CD1c-positive myeloid dendritic cell (primary cell): Measurements from ENCODE around the gene CIDEA.
"Not testable (repeated sequence)": the region's sequence is repeated elsewhere in the genome, so short reads cannot be mapped to it uniquely, and the experiment has no call there.

Experiments
- DNase-seq: peaks from one replicate; pipeline ENCODE4 v3.0.0-alpha.2; 2016; ENCODE audit errors: extremely low spot score

CIDEA gene, protein sequence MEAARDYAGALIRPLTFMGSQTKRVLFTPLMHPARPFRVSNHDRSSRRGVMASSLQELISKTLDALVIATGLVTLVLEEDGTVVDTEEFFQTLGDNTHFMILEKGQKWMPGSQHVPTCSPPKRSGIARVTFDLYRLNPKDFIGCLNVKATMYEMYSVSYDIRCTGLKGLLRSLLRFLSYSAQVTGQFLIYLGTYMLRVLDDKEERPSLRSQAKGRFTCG

GRCh38 chr18:12254136-12254819, at the start of gene CIDEA:
Gene CIDEA (plus strand): TSS chr18:12254361. CDS start chr18:12254384, 23 bp downstream.
- no peak for DNase-seq

DNA sequence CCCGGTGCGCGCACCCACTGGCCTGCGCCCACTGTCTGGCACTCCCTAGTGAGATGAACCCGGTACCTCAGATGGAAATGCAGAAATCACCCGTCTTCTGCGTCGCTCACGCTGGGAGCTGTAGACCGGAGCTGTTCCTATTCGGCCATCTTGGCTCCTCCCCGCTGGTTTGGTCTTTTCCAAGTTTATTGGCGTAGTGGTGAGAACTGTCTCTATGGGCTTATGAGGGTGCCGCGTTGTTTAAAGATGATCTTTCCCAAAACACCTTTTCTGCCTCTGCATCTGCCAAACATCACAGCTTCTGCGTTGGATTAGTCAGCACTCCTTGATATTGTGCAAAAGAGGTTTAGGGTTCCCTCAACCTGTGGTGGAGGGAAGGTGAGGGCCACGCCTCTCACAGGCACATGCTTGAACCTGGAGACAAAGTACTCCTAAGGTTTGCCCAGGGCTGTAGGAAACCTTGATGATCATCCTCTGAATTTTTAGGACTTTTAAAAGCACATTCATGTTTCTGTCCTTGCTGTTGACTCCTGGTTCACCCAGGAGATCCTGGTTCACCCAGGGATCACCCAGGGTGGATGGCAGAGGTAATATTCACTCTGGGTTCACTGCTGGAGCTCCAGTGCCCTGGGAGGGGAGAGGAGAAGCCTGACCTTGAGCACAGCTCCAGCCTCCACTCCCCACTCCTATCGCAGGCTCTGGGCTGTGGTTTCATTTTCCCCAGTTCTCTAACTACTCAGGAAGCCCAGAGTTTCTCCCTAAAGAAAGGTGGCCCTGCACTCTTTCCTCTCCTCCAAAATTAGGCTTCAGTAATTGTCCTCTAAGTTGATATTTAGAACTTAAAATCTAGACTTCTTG, 45.6 kb upstream of the CIDEA start:
- not testable (repeated sequence) for DNase-seq

- not testable (repeated sequence) for DNase-seq
Measured at GRCh38 chr18:12212308-12212707, 41.9 kb upstream of the CIDEA start.

DNA sequence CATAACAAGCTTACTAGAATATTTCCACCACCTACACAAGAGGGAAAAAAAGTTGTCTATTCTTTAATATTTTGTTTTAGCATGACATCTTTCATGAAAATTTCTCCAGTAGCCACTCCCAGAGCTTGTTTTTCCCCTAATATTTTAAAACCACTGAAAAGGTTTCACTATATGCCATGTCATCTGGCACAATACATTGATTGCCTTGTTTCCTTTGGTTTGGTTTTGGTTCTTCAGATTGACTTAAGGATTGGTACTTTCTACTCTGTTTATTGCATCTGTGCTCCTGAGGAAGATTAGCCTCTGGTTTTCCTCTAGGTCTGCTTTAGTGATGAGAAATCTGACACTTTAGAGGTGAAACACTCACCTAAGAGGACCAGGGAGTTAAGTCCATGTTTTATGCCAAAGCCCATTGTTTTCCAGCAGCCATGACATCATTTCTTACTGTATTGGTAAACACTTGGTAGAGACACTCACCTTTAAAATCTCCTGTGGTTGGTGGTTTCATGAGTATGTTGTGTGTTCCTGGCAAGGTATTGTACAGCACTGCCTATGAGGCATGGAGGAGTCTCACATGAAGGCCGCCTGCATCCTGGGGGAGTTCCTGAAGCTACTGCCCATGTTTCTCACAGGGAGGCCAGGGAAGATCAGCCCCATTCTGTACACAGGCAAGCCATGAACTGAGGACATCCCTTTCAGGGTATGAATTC, 39.7 kb upstream of the CIDEA start:
- not testable (repeated sequence) for DNase-seq

DNA sequence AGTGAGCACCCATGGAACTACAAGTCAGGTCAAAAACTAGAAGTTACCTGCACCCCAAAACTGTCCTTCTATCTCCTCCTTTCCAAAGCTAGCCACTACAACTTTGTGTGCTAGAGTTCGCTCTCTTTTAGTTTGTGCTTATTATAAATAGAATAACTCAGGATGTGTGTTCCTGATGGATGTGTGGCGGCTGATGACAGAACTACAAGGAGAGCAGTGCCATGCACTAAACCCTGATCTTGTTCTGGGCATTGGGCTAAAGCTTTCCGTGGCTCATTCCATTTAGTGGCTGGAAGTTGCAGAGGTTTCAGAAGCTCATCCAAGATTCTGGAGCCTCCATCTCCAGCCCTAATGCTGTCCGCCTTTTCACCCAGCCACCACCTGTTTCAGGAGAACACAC, 37.7 kb upstream of the CIDEA start:
- not testable (repeated sequence) for DNase-seq

DNA sequence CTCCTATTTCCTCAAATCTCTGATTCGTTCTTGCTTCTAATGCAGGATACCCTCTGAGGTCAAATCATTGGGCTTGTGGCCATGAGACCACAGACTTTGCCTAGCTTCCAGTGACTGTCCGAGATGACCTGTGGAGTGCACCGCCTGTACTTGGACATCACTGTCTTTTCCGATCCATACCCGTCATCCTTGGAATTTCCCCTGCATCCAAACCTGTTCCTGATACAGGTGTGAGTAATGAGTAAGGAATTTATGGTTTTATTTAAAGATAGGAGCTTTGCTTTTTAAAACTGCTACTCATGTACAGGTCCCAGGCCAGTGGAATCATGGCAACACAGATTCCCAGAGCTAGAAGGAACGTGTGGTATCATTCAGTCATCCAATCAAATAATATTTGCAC, 35.6 kb upstream of the CIDEA start:
- not testable (repeated sequence) for DNase-seq

DNA sequence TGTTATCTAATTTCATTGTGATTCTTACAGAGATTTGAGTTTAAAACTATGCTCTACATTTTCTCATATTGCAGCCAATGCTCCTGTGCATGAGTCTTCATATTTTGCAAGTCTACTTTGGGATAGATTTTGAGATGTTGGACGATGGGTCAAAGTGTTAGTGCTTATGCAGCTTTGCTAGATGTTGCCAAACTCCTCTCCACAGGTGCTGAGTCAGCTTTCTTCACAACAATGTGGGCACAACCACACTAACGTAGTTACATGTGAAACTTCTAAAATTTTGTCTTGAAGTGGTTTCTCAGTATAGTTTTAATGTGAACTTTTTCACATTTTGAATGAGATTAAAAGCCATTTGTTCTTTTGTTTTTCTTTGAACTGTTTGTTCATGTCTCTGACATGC, 32.1 kb upstream of the CIDEA start:
- DNase-seq = not testable (repeated sequence)

- not testable (repeated sequence) for DNase-seq
Measured at GRCh38 chr18:12223326-12223725, 30.8 kb upstream of the CIDEA start.

DNA sequence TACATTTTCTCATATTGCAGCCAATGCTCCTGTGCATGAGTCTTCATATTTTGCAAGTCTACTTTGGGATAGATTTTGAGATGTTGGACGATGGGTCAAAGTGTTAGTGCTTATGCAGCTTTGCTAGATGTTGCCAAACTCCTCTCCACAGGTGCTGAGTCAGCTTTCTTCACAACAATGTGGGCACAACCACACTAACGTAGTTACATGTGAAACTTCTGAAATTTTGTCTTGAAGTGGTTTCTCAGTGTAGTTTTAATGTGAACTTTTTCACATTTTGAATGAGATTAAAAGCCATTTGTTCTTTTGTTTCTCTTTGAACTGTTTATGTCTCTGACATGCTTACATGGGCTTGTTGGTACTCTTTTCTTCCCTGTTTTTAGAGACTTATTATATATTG, 27.4 kb upstream of the CIDEA start:
- not testable (repeated sequence) for DNase-seq

DNA sequence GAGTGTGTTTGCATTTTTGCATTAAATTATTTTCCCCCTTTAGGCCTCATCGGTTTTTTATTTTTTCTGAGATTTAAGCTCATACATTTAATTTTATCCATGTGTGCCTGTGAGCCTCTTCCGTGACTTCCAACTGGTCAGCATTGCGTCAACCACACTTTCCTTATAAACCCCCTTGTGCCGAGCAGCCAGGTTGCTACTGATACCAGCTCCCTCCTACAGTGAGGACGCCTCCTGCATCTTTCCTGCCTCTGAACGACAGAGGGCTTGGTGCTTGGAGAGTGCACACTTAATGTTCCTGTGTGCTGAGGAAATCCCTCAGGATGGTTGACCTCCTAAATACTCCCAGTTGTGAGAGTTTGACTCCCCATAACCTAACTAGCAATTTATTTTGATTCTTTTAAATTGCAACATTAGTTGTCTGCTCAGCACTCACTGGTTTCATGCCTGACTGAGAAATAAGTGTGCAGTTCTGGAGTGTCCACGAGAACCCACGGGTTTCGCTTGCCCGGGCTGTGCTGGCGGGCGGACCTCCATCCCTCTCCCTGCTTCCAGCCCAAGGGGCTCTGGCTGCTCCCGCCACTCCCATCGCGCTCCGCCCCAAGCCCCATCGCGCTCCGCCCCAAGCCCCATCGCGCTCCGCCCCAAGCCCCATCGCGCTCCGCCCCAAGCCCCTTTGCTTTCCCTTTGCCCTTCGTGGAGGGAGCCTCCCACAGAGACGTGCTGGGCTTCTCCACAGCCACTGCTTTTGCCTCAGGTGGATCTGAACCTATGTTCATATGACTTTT, 26.6 kb upstream of the CIDEA start:
- DNase-seq = not testable (repeated sequence)

GRCh38 chr18:12228308-12228707, 25.9 kb upstream of the CIDEA start:
- not testable (repeated sequence) for DNase-seq

DNA sequence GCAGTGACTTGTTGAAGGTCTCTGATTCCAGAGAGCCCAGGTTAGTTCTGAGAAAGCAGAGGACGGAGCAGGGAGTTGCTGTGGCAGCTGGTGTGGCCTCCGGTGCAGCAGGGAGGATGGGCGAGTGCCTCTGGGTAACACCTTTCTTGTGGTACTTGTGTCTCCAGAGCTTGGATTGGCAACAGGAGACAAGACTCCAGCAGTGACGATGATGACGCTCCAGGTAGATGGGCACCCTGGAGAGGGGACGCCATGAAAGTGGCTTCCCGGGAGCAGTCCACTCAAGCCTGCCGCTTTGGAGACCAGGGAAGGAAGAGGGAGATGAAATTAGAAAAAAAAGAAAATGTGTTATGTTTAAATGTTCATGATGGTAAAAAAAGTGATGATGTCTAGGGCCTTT, 23.6 kb upstream of the CIDEA start:
- not testable (repeated sequence) for DNase-seq

DNA sequence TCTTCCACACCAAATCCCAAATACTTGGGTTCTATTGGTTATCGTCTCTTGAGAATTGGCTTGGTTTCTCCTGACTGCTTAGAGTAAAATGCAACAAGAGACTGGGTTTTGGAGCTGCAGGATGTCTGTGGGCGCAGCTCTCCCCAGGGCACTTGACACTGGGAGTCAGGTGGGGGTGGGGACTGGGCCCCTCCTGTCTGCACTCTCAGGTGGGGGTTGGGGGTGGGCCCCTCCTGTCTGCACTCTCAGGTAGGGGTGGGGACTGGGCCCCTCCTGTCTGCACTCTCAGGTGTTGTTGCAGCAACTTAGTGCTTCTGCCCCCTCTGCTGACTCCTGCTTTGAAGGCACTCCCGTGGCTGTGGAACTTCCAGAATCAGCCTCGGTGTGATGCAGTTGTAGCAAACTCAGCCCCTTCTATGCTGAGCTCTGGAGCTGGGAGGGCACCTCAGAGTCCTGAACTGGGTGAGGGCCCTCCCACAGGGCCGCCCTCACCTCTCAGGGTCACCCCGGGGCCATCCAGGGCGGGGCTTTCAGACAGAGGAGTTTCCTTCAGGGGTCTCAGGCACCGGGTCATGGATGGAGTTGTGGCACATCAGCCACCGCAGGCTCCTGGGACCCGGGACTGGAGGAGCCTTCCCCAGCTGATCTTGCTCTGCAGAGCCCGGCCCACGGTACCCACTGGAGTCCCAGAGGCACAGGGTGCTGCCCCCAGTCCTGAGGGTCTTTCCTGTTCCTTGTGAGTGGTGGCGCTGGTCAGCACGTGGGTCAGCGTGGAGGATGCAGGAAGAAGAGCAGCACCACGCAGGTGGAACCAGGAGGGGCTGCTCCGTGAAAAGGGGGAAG, 22.9 kb upstream of the CIDEA start:
- no peak for DNase-seq

GRCh38 chr18:12231986-12232385, 22.2 kb upstream of the CIDEA start:
- no peak for DNase-seq

GRCh38 chr18:12233378-12233777, 20.8 kb upstream of the CIDEA start:
- DNase-seq = no peak

- DNase-seq = no peak
Measured at GRCh38 chr18:12234451-12235190, 19.5 kb upstream of the CIDEA start.

DNA sequence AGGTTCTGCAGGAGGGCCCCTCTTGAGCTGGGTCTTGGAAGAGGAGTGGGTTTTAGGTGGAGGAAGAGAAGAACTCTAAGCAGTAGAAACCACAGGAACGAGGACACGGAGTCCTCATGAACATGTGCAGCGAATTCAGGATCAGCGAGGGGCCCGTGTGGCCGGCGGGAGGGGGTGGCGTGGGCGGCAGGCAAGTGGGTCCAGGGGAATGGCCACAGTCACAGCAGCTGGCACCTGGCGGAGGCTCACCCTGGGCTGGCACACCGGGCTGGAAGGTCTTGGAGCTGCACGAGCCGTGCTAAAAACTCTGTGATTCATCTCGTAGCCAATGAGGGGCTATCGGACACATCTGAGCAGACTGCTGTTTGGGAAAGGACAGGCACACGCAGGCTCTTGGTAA, 18.0 kb upstream of the CIDEA start:
- no peak for DNase-seq

GRCh38 chr18:12236934-12237832, 17.0 kb upstream of the CIDEA start:
- DNase-seq = peak; percentile 72
